ENCODE measurements around the gene SLC25A51.
A peak's percentile ranks its signal among the peaks of the same experiment; 100 is the strongest.

SLC25A51 gene, protein sequence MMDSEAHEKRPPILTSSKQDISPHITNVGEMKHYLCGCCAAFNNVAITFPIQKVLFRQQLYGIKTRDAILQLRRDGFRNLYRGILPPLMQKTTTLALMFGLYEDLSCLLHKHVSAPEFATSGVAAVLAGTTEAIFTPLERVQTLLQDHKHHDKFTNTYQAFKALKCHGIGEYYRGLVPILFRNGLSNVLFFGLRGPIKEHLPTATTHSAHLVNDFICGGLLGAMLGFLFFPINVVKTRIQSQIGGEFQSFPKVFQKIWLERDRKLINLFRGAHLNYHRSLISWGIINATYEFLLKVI

DNA sequence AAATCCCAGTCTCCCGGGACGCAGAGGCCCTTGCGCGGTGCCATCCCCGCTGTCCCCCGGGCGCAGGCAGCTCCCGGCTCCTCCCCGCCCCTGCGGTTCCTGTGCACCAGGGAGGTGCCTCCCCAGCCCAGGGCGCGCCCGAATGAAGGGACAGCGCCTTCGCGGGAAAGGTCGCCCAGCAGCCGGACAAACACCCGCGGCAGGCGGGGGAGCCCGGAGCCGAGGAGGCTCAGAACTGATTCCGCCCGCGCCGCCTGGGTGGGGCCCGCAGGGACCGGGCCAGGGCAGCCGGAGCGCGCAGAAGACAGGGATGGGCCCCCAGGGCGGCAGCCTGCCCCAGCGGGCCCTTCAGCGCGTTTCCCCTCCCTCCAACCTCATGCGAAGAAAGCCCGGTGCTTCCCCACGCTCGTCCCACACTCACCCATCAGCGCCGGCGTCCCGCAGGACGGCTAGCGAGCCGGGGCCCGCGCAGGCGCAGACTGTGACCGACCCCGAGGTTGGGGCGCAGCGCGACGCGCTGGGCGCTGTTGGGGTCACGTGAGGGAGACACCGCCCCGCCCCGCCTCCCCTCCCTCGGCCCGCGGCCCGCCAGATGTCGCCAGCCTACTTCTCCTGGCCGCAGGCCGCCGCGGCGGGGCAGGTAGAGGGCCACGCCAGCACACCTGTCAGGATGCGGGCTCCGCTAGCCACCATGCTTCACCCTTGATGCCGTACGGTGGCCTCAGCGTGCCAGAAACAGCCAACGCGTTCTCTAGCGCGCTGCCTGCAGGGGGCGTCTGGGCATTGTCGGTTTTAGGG is at the start of gene SLC25A51:
Gene SLC25A51 (minus strand): TSS at position 481 of the 798 bp plus-strand sequence. CDS start 15,577 bp downstream, outside the sequence.
- peak; percentile 62 for TF ChIP-seq TAF1 (IDR thresholded peaks at IDR 0.05; ENCODE audit: low read depth)
- peak; percentile 11; the same call in 1 of the 2 replicates for TF ChIP-seq FOXM1 (IDR thresholded peaks at IDR 0.05; ENCODE audit: borderline replicate concordance, low read depth)
- TF ChIP-seq, protein P1, sequence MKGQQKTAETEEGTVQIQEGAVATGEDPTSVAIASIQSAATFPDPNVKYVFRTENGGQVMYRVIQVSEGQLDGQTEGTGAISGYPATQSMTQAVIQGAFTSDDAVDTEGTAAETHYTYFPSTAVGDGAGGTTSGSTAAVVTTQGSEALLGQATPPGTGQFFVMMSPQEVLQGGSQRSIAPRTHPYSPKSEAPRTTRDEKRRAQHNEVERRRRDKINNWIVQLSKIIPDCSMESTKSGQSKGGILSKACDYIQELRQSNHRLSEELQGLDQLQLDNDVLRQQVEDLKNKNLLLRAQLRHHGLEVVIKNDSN (IDR thresholded peaks at IDR 0.05) = peak; percentile 99
- TF ChIP-seq EP300 (IDR thresholded peaks at IDR 0.05; ENCODE audit: borderline replicate concordance) = peak; percentile 35; the same call in 1 of the 2 replicates
- peak; percentile 88 for TF ChIP-seq YY1 (IDR thresholded peaks at IDR 0.05; ENCODE audit: low read depth)
- TF ChIP-seq ZBTB7A (IDR thresholded peaks at IDR 0.05; ENCODE audit: low read depth) = no peak
- TF ChIP-seq NFIC (IDR thresholded peaks at IDR 0.05) = no peak; the same call in 1 of the 2 replicates
- peak; percentile 23 for TF ChIP-seq TCF12 (IDR thresholded peaks at IDR 0.05; ENCODE audit: low read depth)
- no peak for TF ChIP-seq CREB1 (IDR thresholded peaks at IDR 0.05; ENCODE audit: low read depth)
- TF ChIP-seq CEBPB (IDR thresholded peaks at IDR 0.05) = no peak
- TF ChIP-seq EGR1 (IDR thresholded peaks at IDR 0.05) = no peak
- peak; percentile 58; the same call in 1 of the 2 replicates for TF ChIP-seq RAD21 (IDR thresholded peaks at IDR 0.05; ENCODE audit: low read depth)
- no peak for TF ChIP-seq TEAD4 (IDR thresholded peaks at IDR 0.05)
- TF ChIP-seq, protein P2, sequence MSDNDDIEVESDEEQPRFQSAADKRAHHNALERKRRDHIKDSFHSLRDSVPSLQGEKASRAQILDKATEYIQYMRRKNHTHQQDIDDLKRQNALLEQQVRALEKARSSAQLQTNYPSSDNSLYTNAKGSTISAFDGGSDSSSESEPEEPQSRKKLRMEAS (IDR thresholded peaks at IDR 0.05) = peak; percentile 91
- TF ChIP-seq, protein P3, sequence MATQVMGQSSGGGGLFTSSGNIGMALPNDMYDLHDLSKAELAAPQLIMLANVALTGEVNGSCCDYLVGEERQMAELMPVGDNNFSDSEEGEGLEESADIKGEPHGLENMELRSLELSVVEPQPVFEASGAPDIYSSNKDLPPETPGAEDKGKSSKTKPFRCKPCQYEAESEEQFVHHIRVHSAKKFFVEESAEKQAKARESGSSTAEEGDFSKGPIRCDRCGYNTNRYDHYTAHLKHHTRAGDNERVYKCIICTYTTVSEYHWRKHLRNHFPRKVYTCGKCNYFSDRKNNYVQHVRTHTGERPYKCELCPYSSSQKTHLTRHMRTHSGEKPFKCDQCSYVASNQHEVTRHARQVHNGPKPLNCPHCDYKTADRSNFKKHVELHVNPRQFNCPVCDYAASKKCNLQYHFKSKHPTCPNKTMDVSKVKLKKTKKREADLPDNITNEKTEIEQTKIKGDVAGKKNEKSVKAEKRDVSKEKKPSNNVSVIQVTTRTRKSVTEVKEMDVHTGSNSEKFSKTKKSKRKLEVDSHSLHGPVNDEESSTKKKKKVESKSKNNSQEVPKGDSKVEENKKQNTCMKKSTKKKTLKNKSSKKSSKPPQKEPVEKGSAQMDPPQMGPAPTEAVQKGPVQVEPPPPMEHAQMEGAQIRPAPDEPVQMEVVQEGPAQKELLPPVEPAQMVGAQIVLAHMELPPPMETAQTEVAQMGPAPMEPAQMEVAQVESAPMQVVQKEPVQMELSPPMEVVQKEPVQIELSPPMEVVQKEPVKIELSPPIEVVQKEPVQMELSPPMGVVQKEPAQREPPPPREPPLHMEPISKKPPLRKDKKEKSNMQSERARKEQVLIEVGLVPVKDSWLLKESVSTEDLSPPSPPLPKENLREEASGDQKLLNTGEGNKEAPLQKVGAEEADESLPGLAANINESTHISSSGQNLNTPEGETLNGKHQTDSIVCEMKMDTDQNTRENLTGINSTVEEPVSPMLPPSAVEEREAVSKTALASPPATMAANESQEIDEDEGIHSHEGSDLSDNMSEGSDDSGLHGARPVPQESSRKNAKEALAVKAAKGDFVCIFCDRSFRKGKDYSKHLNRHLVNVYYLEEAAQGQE (IDR thresholded peaks at IDR 0.05; ENCODE audit: low read depth) = no peak

DNA sequence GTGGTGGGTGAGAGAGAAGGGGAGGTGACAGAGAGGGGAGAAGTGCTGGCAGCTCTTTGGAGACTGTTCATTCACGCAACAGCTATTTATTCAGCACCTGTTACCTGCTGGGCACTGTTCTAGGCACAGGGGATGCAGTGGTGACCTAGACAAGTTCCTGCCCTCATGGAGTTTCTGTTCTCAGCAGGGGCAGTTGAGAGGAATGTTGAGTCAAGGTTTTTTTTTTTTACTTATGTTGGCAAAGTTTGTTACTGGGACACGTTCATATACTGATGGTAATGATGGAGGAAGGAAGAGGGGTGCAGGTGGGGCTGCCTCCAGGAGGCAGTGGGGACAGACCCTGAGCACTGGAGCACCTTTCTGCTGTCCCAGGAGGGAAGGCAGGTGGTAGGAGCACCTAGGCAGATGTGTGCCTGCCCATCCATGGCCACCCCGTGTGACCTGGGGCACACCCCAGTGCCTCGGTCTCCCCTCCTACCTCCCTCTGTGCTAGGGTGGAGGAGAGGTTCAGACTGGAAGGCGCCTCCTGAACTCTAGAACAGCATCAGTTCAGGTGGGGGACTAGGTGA is 49.4 kb upstream of the SLC25A51 start:
- no peak for TF ChIP-seq EGR1 (IDR thresholded peaks at IDR 0.05)
- TF ChIP-seq TAF1 (IDR thresholded peaks at IDR 0.05; ENCODE audit: low read depth) = no peak
- no peak for TF ChIP-seq CREB1 (IDR thresholded peaks at IDR 0.05; ENCODE audit: low read depth)
- no peak for TF ChIP-seq ZBTB7A (IDR thresholded peaks at IDR 0.05; ENCODE audit: low read depth)
- no peak for TF ChIP-seq CEBPB (IDR thresholded peaks at IDR 0.05)
- no peak for TF ChIP-seq FOXM1 (IDR thresholded peaks at IDR 0.05; ENCODE audit: borderline replicate concordance, low read depth)
- TF ChIP-seq TEAD4 (IDR thresholded peaks at IDR 0.05) = no peak
- TF ChIP-seq, protein P3 (IDR thresholded peaks at IDR 0.05; ENCODE audit: low read depth) = no peak
- TF ChIP-seq, protein P1 (IDR thresholded peaks at IDR 0.05) = no peak
- TF ChIP-seq, protein P2 (IDR thresholded peaks at IDR 0.05) = no peak
- no peak for TF ChIP-seq YY1 (IDR thresholded peaks at IDR 0.05; ENCODE audit: low read depth)
- no peak for TF ChIP-seq EP300 (IDR thresholded peaks at IDR 0.05; ENCODE audit: borderline replicate concordance)
- no peak for TF ChIP-seq TCF12 (IDR thresholded peaks at IDR 0.05; ENCODE audit: low read depth)
- TF ChIP-seq NFIC (IDR thresholded peaks at IDR 0.05) = no peak

DNA sequence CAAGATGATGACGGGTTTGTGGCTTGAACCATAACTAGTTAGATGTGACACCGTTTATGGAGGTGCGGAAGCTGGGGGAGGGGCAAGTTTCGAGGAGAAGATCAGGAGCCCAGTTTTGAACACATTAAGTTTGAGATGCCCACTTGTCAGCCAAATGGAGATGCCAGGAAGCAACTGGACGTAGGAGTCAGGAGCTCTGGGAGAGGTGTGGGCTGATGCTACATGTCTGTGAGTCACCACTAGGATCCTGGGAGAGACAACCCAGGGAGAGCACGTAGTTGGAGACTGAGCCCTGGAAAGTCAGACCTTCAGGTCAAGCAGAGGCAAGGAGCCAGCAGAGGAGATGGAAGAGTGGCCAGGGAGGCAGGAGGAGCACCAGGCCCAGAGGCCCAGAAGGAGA is 48.8 kb upstream of the SLC25A51 start:
- TF ChIP-seq YY1 (IDR thresholded peaks at IDR 0.05; ENCODE audit: low read depth) (no peak), CEBPB (IDR thresholded peaks at IDR 0.05) (no peak), ZBTB7A (IDR thresholded peaks at IDR 0.05; ENCODE audit: low read depth) (no peak)
- TF ChIP-seq, protein P1 (IDR thresholded peaks at IDR 0.05) = no peak

DNA sequence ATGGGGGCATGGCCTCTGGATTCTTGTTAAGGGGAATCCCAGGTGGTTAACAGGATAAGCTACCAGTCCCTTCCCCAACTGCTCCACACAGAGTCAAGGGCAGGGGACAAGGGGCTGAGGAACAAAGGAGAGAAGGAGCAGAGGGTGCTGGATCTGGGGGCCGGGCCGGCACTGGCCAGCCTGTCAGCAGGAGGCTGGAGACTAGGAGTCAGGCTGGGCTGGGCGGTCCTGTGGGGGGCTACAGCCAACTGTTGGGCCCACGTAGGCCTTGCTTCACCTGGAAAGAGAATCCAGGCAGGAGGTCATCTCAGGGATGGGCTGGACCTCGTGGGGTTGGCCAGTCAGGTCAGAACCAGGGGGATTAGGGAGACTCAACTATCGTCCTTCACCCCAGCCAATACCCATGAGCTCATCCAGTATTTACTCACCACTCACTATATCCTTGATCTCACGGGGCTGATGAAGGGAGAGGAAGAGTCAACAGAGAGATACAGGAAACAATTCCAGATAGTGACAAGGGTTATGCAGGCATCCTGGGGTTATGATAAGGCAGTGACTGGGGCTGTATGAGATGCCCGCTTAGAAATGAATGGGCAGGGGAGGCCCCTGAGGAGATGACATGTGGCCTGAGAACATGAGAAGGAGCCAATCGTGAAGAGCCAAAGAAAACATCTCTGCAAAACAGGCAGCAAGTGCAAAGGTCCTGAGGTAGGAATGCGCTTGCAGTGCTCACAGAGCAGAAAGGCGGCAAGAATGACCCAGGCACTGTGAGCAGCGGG is 47.9 kb upstream of the SLC25A51 start:
- no peak for TF ChIP-seq CEBPB (IDR thresholded peaks at IDR 0.05)
- TF ChIP-seq TEAD4 (IDR thresholded peaks at IDR 0.05) = no peak
- TF ChIP-seq TAF1 (IDR thresholded peaks at IDR 0.05; ENCODE audit: low read depth) = no peak
- TF ChIP-seq EGR1 (IDR thresholded peaks at IDR 0.05) = no peak
- TF ChIP-seq, protein P2 (IDR thresholded peaks at IDR 0.05) = no peak
- TF ChIP-seq CREB1 (IDR thresholded peaks at IDR 0.05; ENCODE audit: low read depth) = no peak
- no peak for TF ChIP-seq RAD21 (IDR thresholded peaks at IDR 0.05; ENCODE audit: low read depth)
- no peak for TF ChIP-seq YY1 (IDR thresholded peaks at IDR 0.05; ENCODE audit: low read depth)
- TF ChIP-seq, protein P3 (IDR thresholded peaks at IDR 0.05; ENCODE audit: low read depth) = no peak
- no peak for TF ChIP-seq FOXM1 (IDR thresholded peaks at IDR 0.05; ENCODE audit: borderline replicate concordance, low read depth)
- no peak for TF ChIP-seq NFIC (IDR thresholded peaks at IDR 0.05)
- TF ChIP-seq, protein P1 (IDR thresholded peaks at IDR 0.05) = no peak
- TF ChIP-seq ZBTB7A (IDR thresholded peaks at IDR 0.05; ENCODE audit: low read depth) = no peak
- TF ChIP-seq TCF12 (IDR thresholded peaks at IDR 0.05; ENCODE audit: low read depth) = no peak
- no peak for TF ChIP-seq EP300 (IDR thresholded peaks at IDR 0.05; ENCODE audit: borderline replicate concordance)
